AML-193 (cell line): ENCODE data around the gene ZFYVE28.

Source experiments
- DNase-seq, 2 experiments: peaks; one replicate each; lab custom pipeline; 2025; lab: John Stamatoyannopoulos, UW

The ZFYVE28 gene

GRCh38 chr4:2270341-2271165 is 147.9 kb downstream of the ZFYVE28 start:
- DNase-seq, result no peak

DNA sequence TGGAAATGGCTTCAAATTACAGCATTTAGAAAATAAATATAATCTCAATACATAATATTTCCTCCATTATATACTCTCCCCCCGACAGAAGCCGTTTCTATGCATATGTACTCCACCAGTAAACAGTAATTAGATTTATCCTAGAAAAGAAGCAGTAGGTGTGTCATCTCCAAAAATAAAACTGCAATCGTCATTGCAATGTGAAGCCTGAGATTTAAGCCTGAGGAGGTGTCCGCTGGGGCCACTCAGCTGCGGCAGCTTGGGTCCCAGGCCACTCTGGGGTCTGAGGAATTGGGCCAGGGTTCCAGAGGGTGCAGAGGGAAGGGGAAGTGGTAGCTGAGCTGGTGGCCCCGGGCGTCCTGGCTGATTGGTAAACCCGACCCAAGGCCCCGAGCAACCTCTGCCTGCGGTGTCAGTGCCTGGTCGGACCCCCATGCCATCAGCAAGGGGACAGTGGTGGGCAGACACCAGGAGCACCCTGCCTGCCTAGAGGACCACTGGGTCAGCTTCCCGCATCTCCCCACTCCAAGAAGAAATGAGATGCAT is 148.8 kb downstream of the ZFYVE28 start:
- no peak for DNase-seq

GRCh38 chr4:2269206-2269531 is 149.3 kb downstream of the ZFYVE28 start:
- no peak for DNase-seq

- no peak for DNase-seq
Observed at GRCh38 chr4:2268357-2269205, 149.9 kb downstream of the ZFYVE28 start.

GRCh38 chr4:2267841-2268240 is 150.6 kb downstream of the ZFYVE28 start:
- DNase-seq, result no peak

- no peak for DNase-seq
Observed at GRCh38 chr4:2267320-2267811, 151.1 kb downstream of the ZFYVE28 start.

GRCh38 chr4:2266821-2267220 is 151.6 kb downstream of the ZFYVE28 start:
- no peak for DNase-seq

- no peak for DNase-seq
Observed at GRCh38 chr4:2266181-2266580, 152.3 kb downstream of the ZFYVE28 start.

DNA sequence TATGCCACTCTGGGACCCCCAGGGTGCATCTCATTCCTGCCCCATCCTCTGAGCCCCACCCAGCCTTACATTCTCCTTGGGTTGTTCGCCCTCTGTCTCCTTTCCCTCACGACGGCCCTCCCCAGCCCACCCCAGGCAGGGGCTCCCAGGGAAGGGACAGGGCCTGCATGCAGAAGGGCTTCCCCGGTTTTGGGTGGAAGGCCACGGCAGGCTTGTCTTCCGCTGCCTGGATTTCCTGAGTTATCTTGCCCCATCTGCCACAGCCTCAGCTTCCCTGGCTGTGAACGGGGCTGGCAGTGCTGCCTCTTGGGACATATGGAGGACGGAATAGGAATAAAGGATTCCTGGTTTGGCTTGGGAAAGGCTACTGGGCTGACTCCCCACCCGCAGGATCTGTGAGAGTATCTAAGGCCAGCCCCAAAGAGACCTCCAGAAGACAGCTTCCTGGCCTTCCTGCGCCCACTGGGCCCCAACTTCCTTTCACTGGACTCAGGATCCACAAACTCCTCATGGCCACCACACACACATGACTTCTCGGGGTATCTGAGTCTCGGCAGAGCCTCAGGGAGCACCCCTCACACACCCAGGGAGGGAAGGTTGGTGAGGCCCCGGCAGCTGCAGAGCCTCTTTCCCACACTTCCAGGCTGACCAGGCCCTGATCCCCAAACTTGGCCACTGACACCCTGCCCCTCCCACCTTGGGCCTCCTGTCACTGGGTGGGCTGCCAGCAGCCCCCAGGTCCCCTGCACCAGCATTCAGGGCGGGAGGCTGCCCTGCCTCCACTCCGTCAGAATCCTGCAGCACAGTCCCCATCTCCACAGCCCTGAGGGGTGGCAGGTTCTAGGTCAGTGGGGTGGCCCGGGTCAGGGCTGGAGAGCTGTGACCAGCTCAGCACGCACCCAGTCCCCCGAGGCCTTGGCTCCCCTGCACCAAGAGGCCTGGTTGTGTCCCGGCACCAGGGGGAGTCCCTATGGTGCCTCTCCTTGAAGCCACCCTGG is 153.0 kb downstream of the ZFYVE28 start:
- DNase-seq, result no peak

DNA sequence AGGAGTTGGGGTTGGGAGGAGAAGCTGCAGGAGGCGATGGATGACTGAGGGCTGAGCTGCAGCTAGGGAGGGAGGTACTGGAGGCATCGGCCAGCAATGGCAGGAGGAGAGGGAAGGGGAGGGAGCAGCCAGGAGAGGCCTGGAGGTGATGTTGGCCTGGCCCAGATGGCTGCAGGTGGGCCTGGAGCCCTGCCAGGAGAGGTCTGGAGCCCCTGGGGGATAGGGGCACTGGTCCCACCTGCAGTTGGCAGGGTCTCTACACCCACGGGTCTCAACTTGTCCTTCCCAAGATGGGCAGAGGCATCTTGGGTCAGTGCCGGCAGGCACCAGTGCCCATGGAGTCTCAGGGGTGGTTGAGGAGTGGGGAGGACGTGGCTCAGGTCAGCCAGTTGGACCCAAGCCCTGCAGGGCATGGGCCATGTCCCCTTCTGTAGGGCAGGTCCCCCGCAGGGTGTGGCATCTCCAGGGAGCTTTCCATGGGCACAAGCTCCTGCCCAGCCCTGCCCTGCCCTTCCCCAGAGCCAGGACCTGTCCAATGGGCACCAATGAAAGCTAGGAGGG is 153.9 kb downstream of the ZFYVE28 start:
- DNase-seq, result no peak

GRCh38 chr4:2263926-2264321 is 154.5 kb downstream of the ZFYVE28 start:
- DNase-seq, result no peak

DNA sequence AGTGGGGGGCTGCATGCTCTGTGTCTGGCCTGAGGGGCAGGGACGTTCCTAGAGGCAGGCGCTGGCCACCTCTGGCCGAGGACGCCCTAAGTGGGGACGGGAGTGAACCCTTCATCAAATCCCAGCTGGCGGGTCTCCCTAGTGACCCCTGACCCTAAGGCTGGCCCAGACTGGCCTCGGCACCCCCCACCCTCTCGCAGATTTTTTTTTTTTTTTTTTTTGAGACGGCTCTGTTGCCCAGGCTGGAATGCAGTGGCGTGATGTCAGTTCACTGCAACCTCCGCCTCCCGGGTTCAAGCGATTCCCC is 155.5 kb downstream of the ZFYVE28 start:
- DNase-seq, result no peak

- DNase-seq, result peak; percentile 97
Observed at GRCh38 chr4:2262145-2262943, 156.1 kb downstream of the ZFYVE28 start.

- DNase-seq, result no peak
Observed at GRCh38 chr4:2261853-2262144, 156.6 kb downstream of the ZFYVE28 start, which contains the start of gene MXD4. Gene MXD4, minus strand, starts transcription at chr4:2262109. Its CDS starts 129 bp downstream, at chr4:2261980.

DNA sequence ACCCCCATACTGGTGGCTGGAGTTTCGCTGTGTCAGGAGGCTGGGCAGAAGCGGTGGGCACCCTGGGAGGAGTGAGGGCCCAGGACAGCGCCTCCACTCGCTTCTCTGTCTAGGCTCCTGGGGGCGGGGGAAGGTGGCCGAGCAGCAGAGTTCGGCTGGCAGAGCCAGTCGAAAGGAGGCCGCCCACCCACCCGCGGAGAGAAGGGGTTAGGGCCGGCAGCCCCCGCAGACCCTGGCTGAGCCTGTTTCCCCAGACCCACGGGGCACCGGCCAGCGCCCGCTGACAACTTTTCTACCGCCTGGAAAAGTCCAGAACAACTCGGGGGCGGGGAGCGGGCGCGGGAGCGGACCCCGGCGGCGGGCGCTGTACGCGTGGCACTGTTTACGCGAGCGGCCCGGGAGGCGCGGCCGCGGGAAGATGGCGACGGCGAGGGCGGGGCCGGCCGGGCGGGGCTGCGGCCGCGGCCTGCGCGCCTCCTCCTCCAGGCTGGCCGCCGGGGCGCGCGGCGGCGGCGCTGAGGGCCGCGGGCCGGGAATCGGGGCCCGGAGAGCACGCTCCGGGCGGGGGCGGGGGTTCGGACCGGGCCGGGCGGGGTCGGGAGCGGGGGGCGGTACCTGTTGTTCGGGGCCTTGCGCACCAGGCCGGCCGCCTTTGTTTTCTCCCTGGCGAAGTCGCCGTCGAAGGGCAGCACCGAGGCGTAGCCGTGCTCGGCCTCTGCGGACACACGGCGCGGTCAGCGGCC is 157.2 kb downstream of the ZFYVE28 start:
- peak; percentile 14 to 38 for DNase-seq

- no peak for DNase-seq
Observed at GRCh38 chr4:2260344-2261109, 157.9 kb downstream of the ZFYVE28 start.

DNA sequence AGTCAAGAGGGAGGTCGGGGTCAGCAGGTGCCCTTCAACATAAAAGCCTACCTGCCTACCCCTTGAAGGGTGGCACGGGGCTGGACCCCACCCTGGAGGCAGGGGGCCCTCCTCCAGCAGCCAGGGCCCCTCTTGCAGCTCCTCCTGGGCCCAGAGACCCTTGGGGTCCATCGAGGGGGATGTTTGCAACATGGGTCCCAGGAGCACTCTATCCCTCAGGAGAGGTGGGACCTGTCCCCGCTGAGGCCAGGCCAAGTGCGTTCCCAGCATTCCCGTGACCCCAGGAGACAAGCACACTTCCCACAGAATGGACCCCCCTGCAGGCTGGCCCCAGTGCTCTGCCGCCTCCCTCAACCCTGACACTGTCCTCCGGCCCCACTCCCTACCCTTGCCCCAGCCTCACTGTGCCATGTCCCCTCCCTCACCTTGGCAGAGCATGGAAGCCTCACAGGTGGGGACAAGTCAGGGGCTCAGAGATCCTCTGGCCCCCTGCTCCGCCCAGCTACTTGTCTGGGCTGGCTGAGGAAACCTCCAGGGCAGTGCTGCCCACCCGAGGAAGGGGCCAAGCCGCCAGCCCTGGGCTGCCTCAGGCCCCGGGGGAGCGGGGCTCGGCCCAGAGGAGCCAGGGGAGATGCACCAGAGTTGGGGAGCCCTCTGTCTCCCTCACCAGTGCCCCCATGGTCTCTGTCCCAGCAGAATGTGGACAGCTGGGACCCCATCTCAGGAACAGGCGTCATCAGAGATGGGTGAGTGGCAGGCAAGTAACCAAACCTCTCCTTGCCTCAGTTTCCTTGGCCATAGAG is 158.7 kb downstream of the ZFYVE28 start:
- no peak for DNase-seq

DNA sequence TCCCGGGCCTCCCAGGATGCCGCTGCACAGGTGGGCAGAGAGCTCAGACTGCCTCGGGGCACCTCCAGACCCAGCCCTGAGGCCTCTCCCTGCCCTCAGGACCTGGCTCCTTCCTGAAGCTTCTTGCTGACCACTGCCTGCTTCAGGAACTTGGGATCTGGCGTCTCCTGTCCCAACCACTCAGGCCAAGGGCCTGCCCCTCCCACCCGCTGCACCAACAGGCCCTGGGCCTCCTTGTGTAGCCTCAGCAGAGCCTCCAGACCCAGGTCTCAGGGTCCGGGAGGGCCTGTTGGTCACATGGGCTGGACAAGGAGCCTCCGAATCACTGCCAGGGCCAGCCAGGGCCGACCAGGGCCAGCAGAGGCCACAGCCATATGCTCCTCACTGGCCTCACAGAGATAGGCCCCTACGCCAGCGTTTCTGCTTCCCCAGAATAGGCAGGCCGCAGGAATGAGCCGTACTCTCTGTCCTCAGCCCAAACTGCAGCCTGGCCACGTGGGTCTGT is 159.4 kb downstream of the ZFYVE28 start:
- DNase-seq, result no peak
